Liver (tissue), 9 donors: Measurements from ENCODE around the gene NHSL2. TPM values are rescaled to one million over a fixed set of nuclear protein-coding genes. Genes with fewer than 3 reads are reported as not detected.

Experiments
- DNase-seq: peaks from one replicate; pipeline ENCODE4 v3.0.0-alpha.2; 2017; ENCODE audit warnings: low spot score
- H3K27ac ChIP-seq, 2 donors: one replicate each; pipeline ENCODE4 v1.7.0; 2013; ENCODE audit warnings: inconsistent platforms in 2 of 2, low read length in 2 of 2, control low read depth in 1 of 2, low read depth in 1 of 2, mild to moderate bottlenecking in 1 of 2
- H3K27me3 ChIP-seq, 4 donors: one replicate each; pipeline versions ENCODE4 v1.6.1 to v1.7.0; 2013; ENCODE audit warnings: low read length in 3 of 4, inconsistent platforms in 1 of 4, mild to moderate bottlenecking in 1 of 4, moderate library complexity in 1 of 4; ENCODE audit not compliant: control insufficient read depth in 4 of 4, insufficient read depth in 4 of 4
- H3K36me3 ChIP-seq, 4 donors: one replicate each; pipeline versions ENCODE4 v1.6.1 to v1.7.0; 2013; ENCODE audit warnings: low read length in 3 of 4, mild to moderate bottlenecking in 3 of 4, low read depth in 1 of 4, moderate library complexity in 1 of 4; ENCODE audit not compliant: control insufficient read depth in 4 of 4, insufficient read depth in 3 of 4
- H3K4me1 ChIP-seq, 4 donors: one replicate each; pipeline versions ENCODE4 v1.6.1 to v1.7.0; 2013; ENCODE audit warnings: low read length in 3 of 4, mild to moderate bottlenecking in 3 of 4, moderate library complexity in 1 of 4; ENCODE audit not compliant: control insufficient read depth in 4 of 4, insufficient read depth in 4 of 4
- H3K4me3 ChIP-seq, 3 donors: one replicate each; pipeline versions ENCODE4 v1.6.1 to v1.7.0; 2013; ENCODE audit warnings: low read length in 3 of 3, control low read depth in 1 of 3, low read depth in 1 of 3, mild to moderate bottlenecking in 1 of 3
- H3K9ac ChIP-seq, 2 donors: one replicate each; pipeline ENCODE4 v1.7.0; 2013; ENCODE audit warnings: low read length in 2 of 2, mild to moderate bottlenecking in 2 of 2, moderate library complexity in 2 of 2, control low read depth in 1 of 2, low read depth in 1 of 2
- H3K9me3 ChIP-seq, 4 donors: one replicate each; pipeline versions ENCODE4 v1.6.1 to v1.7.0; 2013; ENCODE audit warnings: low read length in 3 of 4; ENCODE audit not compliant: control insufficient read depth in 4 of 4
- EGR1 ChIP-seq, 2 donors: IDR thresholded peaks; 2 replicates each; pipeline ENCODE4 v1.6.1; 2016 to 2018; ENCODE audit warnings: antibody characterized with exemption in 2 of 2, low read depth in 2 of 2
- FOXA1 ChIP-seq: IDR thresholded peaks from 2 replicates; pipeline ENCODE4 v1.6.1; 2016; ENCODE audit warnings: antibody characterized with exemption
- FOXA2 ChIP-seq: IDR thresholded peaks from 2 replicates; pipeline ENCODE4 v1.6.1; 2016; ENCODE audit warnings: antibody characterized with exemption
- GABPA ChIP-seq, 2 donors: IDR thresholded peaks in 1 of 2; conservative IDR thresholded peaks in 1 of 2; 2 replicates each; pipeline ENCODE4 v1.6.1; 2016; ENCODE audit warnings: antibody characterized with exemption in 2 of 2, mild to moderate bottlenecking in 1 of 2, moderate library complexity in 1 of 2
- HNF4A ChIP-seq, 2 donors: conservative IDR thresholded peaks; 2 replicates each; pipeline ENCODE4 v1.6.1; 2016; ENCODE audit warnings: antibody characterized with exemption in 2 of 2, mild to moderate bottlenecking in 2 of 2
- JUND ChIP-seq, 2 donors: IDR thresholded peaks; 2 replicates each; pipeline ENCODE4 v1.6.1; 2016; ENCODE audit warnings: antibody characterized with exemption in 2 of 2
- NR2F2 ChIP-seq: IDR thresholded peaks from 2 replicates; pipeline ENCODE4 v1.6.1; 2016; ENCODE audit warnings: antibody characterized with exemption
- RAD21 ChIP-seq, 2 donors: IDR thresholded peaks; 2 replicates each; pipeline ENCODE4 v1.6.1; 2016; ENCODE audit warnings: antibody characterized with exemption in 2 of 2, mild to moderate bottlenecking in 2 of 2
- RXRA ChIP-seq, 2 donors: IDR thresholded peaks; 2 replicates each; pipeline ENCODE4 v1.6.1; 2017 to 2018; ENCODE audit warnings: antibody characterized with exemption in 2 of 2, mild to moderate bottlenecking in 1 of 2
- SP1 ChIP-seq: IDR thresholded peaks from 2 replicates; pipeline ENCODE4 v1.6.1; 2018; ENCODE audit warnings: antibody characterized with exemption, mild to moderate bottlenecking
- TAF1 ChIP-seq: conservative IDR thresholded peaks from 2 replicates; pipeline ENCODE4 v1.6.1; 2016; ENCODE audit warnings: antibody characterized with exemption, mild to moderate bottlenecking
- YY1 ChIP-seq: IDR thresholded peaks from 2 replicates; pipeline ENCODE4 v1.6.1; 2016; ENCODE audit warnings: antibody characterized with exemption, mild to moderate bottlenecking
- WGBS: extraction: QIAGEN DNeasy Blood & Tissue Kit; methylation state at CpG from one replicate; pipeline ENCODE4 v1.1.7; 2013; 5-methylcytosine and 5-hydroxymethylcytosine counted together
- polyA plus RNA-seq, 2 donors: library from polyadenylated mRNA; stranded (reverse) in 1 of 2; unstranded in 1 of 2; fragments of 200-250 nt in 1 of 2; fragments of >200 nt in 1 of 2; fragmentation: Nextera tagmentation in 1 of 2; extraction: Ambion mirVana in 1 of 2; gene quantifications; one replicate each; pipeline versions ENCODE4 v1.2.1 to v1.2.3, GENCODE V29; 2013 to 2015
- total RNA-seq, 2 donors: library from RNA; depleted of rRNA; stranded (reverse); fragments of >200 nt; gene quantifications; one replicate each; pipeline ENCODE4 v1.2.3, GENCODE V29; 2014
- TF ChIP-seq, protein P1 (sequence below): IDR thresholded peaks from 2 replicates; pipeline ENCODE4 v1.6.1; 2016; ENCODE audit warnings: antibody characterized with exemption
- TF ChIP-seq, protein P2 (sequence below): fragments of 150-350 bp; IDR thresholded peaks from 2 replicates; pipeline ENCODE4 v1.5.1; 2017; ENCODE audit warnings: improper control_type of control experiment, low read depth, low read length; ENCODE audit not compliant: missing input control
- TF ChIP-seq, protein P3 (sequence below): IDR thresholded peaks from 2 replicates; pipeline ENCODE4 v1.6.1; 2016; ENCODE audit warnings: antibody characterized with exemption, mild to moderate bottlenecking
- TF ChIP-seq, protein P4 (sequence below): IDR thresholded peaks from 2 replicates; pipeline ENCODE4 v1.6.1; 2016; ENCODE audit warnings: antibody characterized with exemption
- donor health status: healthy.
- donor health status: healthy.
- donor health status: healthy.
- donor health status: healthy.
- donor health status: healthy.

The NHSL2 gene
- total and polyA plus RNA-seq, 4 donors: 0.45 to 1.3 (median 1.1) TPM

DNA sequence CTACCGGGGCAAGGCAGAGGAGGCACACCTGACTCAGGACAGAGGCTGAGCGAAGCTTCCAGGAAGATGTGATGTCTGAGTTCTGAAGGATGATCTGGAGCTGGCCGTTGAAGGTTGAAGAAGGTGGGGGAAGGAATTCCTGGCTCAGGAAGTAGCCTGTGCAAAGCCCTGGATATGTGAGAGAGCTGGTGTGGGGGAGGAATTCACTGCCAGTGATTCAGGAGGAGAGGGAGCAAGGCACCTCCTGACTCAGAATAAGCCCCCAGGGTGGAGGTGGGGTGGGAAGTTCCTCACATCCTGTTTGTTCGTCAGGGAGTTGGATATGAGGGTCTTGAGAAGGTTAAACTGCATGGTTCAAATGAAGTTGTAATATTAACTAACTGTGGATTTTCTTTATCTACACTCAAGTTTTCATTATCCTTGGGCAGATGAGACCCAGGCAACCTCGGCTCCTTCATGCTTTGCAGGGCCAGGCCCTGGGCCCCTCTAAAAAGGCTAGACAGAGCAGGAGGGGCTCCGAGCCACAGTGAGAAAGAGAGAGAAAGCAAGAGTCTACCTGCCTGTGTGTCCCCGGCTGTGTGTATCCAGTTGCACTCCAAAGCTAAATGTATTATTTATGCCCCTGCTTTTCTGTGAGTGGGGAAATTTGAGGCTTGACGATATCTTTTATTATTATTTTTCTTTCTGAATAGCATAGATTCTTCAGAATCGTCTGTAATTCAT is 7.1 kb downstream of the NHSL2 start:
- H3K4me3 ChIP-seq: no peak overlapping the region
- no peak overlapping the region for H3K9ac ChIP-seq
- no peaks in the 10 kb centered on the region for H3K9me3 ChIP-seq
- WGBS: 68% methylated on average over 9 of the region's 9 CpGs
- H3K27me3 ChIP-seq: no peaks in the 10 kb centered on the region
- no peak for DNase-seq
- H3K27ac ChIP-seq: no peak overlapping the region
- TF ChIP-seq RAD21 (IDR thresholded peaks at IDR 0.05) (no peak), RXRA (IDR thresholded peaks at IDR 0.05) (no peak), HNF4A (conservative IDR thresholded peaks at IDR 0.05) (no peak), TAF1 (no peak), YY1 (no peak), FOXA1 (no peak), FOXA2 (no peak), NR2F2 (no peak)
- TF ChIP-seq, protein P1, sequence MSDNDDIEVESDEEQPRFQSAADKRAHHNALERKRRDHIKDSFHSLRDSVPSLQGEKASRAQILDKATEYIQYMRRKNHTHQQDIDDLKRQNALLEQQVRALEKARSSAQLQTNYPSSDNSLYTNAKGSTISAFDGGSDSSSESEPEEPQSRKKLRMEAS: no peak
- TF ChIP-seq, protein P2, sequence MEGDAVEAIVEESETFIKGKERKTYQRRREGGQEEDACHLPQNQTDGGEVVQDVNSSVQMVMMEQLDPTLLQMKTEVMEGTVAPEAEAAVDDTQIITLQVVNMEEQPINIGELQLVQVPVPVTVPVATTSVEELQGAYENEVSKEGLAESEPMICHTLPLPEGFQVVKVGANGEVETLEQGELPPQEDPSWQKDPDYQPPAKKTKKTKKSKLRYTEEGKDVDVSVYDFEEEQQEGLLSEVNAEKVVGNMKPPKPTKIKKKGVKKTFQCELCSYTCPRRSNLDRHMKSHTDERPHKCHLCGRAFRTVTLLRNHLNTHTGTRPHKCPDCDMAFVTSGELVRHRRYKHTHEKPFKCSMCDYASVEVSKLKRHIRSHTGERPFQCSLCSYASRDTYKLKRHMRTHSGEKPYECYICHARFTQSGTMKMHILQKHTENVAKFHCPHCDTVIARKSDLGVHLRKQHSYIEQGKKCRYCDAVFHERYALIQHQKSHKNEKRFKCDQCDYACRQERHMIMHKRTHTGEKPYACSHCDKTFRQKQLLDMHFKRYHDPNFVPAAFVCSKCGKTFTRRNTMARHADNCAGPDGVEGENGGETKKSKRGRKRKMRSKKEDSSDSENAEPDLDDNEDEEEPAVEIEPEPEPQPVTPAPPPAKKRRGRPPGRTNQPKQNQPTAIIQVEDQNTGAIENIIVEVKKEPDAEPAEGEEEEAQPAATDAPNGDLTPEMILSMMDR: no peak
- H3K4me1 ChIP-seq: no peaks in the 10 kb centered on the region
- H3K36me3 ChIP-seq: no peaks in the 10 kb centered on the region

DNA sequence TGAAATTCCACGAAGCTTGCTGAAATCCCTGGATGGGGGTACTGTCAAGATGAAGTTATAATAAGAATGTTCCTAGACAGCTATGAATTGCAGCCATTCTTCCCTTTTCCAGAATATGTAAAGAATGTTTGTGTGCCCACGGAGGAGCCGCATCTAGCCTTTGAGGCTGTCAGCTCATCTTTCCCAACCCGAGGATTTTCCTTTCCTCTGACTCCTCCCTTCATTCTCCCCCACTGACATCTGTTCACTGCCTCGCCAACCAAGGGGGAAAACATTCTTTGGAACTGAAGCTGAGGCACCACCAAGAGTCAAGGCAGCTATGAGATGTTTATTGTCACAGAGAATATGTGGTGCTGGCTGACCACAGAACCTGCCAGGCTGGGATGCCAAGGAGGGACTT is 8.8 kb downstream of the NHSL2 start:
- H3K4me3 ChIP-seq: no peak overlapping the region
- H3K27me3 ChIP-seq: no peaks in the 10 kb centered on the region
- H3K36me3 ChIP-seq: no peaks in the 10 kb centered on the region
- H3K4me1 ChIP-seq: no peaks in the 10 kb centered on the region
- H3K9me3 ChIP-seq: no peaks in the 10 kb centered on the region
- DNase-seq: no peak
- H3K27ac ChIP-seq: no peak overlapping the region
- WGBS: 71% methylated on average over 5 of the region's 5 CpGs
- H3K9ac ChIP-seq: no peak overlapping the region
- TF ChIP-seq FOXA2: no peak
- no peak for TF ChIP-seq NR2F2
- TF ChIP-seq, protein P3, sequence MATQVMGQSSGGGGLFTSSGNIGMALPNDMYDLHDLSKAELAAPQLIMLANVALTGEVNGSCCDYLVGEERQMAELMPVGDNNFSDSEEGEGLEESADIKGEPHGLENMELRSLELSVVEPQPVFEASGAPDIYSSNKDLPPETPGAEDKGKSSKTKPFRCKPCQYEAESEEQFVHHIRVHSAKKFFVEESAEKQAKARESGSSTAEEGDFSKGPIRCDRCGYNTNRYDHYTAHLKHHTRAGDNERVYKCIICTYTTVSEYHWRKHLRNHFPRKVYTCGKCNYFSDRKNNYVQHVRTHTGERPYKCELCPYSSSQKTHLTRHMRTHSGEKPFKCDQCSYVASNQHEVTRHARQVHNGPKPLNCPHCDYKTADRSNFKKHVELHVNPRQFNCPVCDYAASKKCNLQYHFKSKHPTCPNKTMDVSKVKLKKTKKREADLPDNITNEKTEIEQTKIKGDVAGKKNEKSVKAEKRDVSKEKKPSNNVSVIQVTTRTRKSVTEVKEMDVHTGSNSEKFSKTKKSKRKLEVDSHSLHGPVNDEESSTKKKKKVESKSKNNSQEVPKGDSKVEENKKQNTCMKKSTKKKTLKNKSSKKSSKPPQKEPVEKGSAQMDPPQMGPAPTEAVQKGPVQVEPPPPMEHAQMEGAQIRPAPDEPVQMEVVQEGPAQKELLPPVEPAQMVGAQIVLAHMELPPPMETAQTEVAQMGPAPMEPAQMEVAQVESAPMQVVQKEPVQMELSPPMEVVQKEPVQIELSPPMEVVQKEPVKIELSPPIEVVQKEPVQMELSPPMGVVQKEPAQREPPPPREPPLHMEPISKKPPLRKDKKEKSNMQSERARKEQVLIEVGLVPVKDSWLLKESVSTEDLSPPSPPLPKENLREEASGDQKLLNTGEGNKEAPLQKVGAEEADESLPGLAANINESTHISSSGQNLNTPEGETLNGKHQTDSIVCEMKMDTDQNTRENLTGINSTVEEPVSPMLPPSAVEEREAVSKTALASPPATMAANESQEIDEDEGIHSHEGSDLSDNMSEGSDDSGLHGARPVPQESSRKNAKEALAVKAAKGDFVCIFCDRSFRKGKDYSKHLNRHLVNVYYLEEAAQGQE: no peak
- TF ChIP-seq YY1: no peak
- TF ChIP-seq JUND (IDR thresholded peaks at IDR 0.05): no peak
- TF ChIP-seq, protein P1: no peak
- TF ChIP-seq EGR1 (IDR thresholded peaks at IDR 0.05; ENCODE audit: low read depth in 2 of 2): no peak
- TF ChIP-seq GABPA (IDR thresholded peaks at IDR 0.05 in 1 of 2, conservative IDR thresholded peaks at IDR 0.05 in 1 of 2): no peak
- TF ChIP-seq RAD21 (IDR thresholded peaks at IDR 0.05): no peak
- no peak for TF ChIP-seq SP1
- TF ChIP-seq, protein P4, sequence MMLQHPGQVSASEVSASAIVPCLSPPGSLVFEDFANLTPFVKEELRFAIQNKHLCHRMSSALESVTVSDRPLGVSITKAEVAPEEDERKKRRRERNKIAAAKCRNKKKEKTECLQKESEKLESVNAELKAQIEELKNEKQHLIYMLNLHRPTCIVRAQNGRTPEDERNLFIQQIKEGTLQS: no peak
